Activated CD8-positive, alpha-beta T cell treated with anti-CD3 and anti-CD28 coated beads, Interleukin-2, amount 10 ng/mL, durations not matched to agents 7 days and 5 days (primary cell): ENCODE data around the gene CDH13. TPM values are rescaled to one million over a fixed set of nuclear protein-coding genes. Genes with fewer than 3 reads are reported as not detected.

Experiments used
- ATAC-seq: fragments of 150-1000 bp; cut with Tn5 transposase; one replicate; pipeline ENCODE4 v1.10.0; 2021; ENCODE audit warnings: moderate library complexity
- CTCF ChIA-PET: fragments of 350-600 bp; sonication (Branson Sonifier 250); formaldehyde crosslinking; loops from one replicate; lab custom pipeline; 2021; ENCODE audit warnings: antibody characterized with exemption; lab: Charles Lee
- POLR2A ChIA-PET: fragments of 350-600 bp; sonication (Branson Sonifier 250); formaldehyde crosslinking; loops from one replicate; lab custom pipeline; 2021; ENCODE audit warnings: antibody characterized with exemption; lab: Charles Lee
- DNase-seq: peaks from one replicate; pipeline ENCODE4 v3.0.0-alpha.2; 2020
- H3K27ac Mint-ChIP-seq: one replicate; pipeline ENCODE4 v1.8.0; 2021; ENCODE audit warnings: mild to moderate bottlenecking, mixed read lengths
- H3K27me3 Mint-ChIP-seq: one replicate; pipeline ENCODE4 v1.8.0; 2021; ENCODE audit warnings: low read depth, mixed read lengths
- H3K36me3 Mint-ChIP-seq: one replicate; pipeline ENCODE4 v1.8.0; 2021; ENCODE audit warnings: low read depth, mixed read lengths
- H3K4me1 Mint-ChIP-seq: one replicate; pipeline ENCODE4 v1.8.0; 2021; ENCODE audit warnings: low read depth, mixed read lengths
- H3K4me3 Mint-ChIP-seq: one replicate; pipeline ENCODE4 v1.8.0; 2021; ENCODE audit warnings: mild to moderate bottlenecking, mixed read lengths
- H3K9me3 Mint-ChIP-seq: one replicate; pipeline ENCODE4 v1.8.0; 2022; ENCODE audit warnings: mixed read lengths; ENCODE audit not compliant: insufficient read depth
- total RNA-seq, 2 experiments: library from RNA; stranded (reverse); gene quantifications; one replicate each; pipeline ENCODE4 v1.2.3, GENCODE V29; 2021

The CDH13 gene
- total RNA-seq, 2 experiments from 2014 or later = not detected

DNA sequence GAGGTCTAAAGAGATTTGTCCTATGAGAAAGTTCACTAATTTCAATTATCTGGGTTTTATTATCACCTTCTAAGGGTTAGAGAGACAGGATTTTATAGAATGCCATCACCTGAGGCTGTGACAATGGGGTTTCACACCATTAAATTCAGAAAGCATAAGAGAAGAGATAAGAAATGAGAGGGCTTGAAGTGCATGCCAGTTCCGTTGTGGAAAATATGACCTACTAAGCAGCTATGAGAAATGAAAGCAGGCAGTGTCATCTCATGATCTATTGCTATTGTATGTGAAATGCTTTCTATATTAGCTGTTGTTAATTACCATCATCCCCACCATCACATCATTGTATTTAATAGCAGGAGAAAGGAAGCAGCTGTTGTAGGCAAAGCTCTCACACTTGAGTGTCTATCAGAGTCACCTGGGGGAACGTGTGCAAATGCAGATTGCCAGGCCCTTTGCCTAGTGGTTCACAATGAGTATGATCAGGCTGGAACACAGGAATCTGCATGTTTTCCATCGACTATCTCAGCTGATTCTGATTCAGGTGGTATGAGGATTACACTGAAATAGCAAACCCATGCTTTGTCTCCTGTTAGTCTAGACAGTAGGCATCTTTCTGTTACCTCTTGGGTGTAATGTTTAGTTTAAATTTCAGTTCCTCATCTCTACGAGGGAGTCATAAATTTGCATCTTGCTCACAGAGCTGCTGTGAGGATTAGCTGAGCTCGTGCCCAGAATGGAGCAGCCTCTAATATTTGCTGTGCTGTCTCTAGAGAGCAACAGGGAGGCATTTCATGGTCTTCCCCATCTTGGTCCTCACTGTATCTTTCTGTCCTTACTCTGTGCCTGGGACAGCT, 256.4 kb downstream of the CDH13 start:
- Mint-ChIP-seq H3K4me1 (no peaks in the 10 kb centered on the region), H3K4me3 (no peak overlapping the region), H3K36me3 (no peaks in the 10 kb centered on the region), H3K27me3 (no peaks in the 10 kb centered on the region), H3K27ac (no peak overlapping the region), H3K9me3 (no peaks in the 10 kb centered on the region)
- ChIA-PET CTCF (no interaction called here), POLR2A (no interaction called here)
- DNase-seq = no peak
- ATAC-seq = no peak

- H3K9me3 Mint-ChIP-seq = no peaks in the 10 kb centered on the region
- H3K36me3 Mint-ChIP-seq = no peaks in the 10 kb centered on the region
- CTCF ChIA-PET = no interaction called here
- POLR2A ChIA-PET = no interaction called here
- no peak overlapping the region for H3K27ac Mint-ChIP-seq
- H3K4me3 Mint-ChIP-seq = no peak overlapping the region
- H3K4me1 Mint-ChIP-seq = no peaks in the 10 kb centered on the region
- H3K27me3 Mint-ChIP-seq = peaks cover 3% of the 10 kb centered on the region
- ATAC-seq (no peak), DNase-seq (no peak)
These were observed 257.6 kb downstream of the CDH13 start for GRCh38 chr16:82884320-82884898.

GRCh38 chr16:82886146-82886545, 259.4 kb downstream of the CDH13 start:
- no peak for ATAC-seq

GRCh38 chr16:82888591-82889001, 261.8 kb downstream of the CDH13 start:
- DNase-seq (no peak), ATAC-seq (no peak)
- Mint-ChIP-seq H3K27me3 (peaks cover 6% of the 10 kb centered on the region), H3K4me1 (no peaks in the 10 kb centered on the region), H3K9me3 (no peaks in the 10 kb centered on the region), H3K27ac (no peak overlapping the region), H3K4me3 (no peak overlapping the region), H3K36me3 (no peaks in the 10 kb centered on the region)
- ChIA-PET POLR2A (no interaction called here), CTCF (no interaction called here)

More at GRCh38 chr16:82886146-82886545, 259.4 kb downstream of the CDH13 start:
- ChIA-PET CTCF (no interaction called here), POLR2A (no interaction called here)
- H3K27ac Mint-ChIP-seq = no peak overlapping the region
- H3K4me3 Mint-ChIP-seq = no peak overlapping the region
- H3K27me3 Mint-ChIP-seq = peaks cover 5% of the 10 kb centered on the region
- no peaks in the 10 kb centered on the region for H3K4me1 Mint-ChIP-seq
- no peaks in the 10 kb centered on the region for H3K36me3 Mint-ChIP-seq
- H3K9me3 Mint-ChIP-seq = no peaks in the 10 kb centered on the region
- DNase-seq = no peak

DNA sequence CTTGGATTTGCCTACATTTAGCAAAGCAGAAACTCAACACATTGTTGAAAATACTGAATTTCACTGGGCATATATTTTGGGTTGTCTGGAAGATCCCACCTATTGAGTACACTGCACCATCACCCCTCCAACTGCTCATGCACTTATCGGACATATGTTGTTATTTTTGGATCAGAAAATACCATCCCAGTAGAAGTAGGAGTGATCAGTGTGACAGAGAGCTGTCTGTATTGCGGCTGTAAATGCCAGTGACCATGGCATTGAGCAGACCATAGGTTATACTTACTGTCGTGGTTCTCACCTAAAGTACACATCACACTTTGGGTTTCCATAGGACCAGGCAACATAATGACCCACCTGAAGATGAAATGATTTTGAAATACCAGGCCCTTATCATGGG, 264.7 kb downstream of the CDH13 start:
- ATAC-seq (no peak), DNase-seq (no peak)
- CTCF ChIA-PET = no interaction called here
- Mint-ChIP-seq H3K36me3 (no peaks in the 10 kb centered on the region), H3K27me3 (peaks cover 6% of the 10 kb centered on the region), H3K9me3 (no peaks in the 10 kb centered on the region), H3K4me3 (no peak overlapping the region), H3K27ac (no peak overlapping the region), H3K4me1 (no peaks in the 10 kb centered on the region)
- POLR2A ChIA-PET = no interaction called here

- Mint-ChIP-seq H3K9me3 (no peaks in the 10 kb centered on the region), H3K4me1 (no peaks in the 10 kb centered on the region), H3K36me3 (no peaks in the 10 kb centered on the region), H3K27me3 (peaks cover 6% of the 10 kb centered on the region), H3K4me3 (no peak overlapping the region), H3K27ac (no peak overlapping the region)
- no peak for DNase-seq
- ChIA-PET CTCF (no interaction called here), POLR2A (no interaction called here)
- no peak for ATAC-seq
These were observed 265.1 kb downstream of the CDH13 start for GRCh38 chr16:82891918-82892317.

DNA sequence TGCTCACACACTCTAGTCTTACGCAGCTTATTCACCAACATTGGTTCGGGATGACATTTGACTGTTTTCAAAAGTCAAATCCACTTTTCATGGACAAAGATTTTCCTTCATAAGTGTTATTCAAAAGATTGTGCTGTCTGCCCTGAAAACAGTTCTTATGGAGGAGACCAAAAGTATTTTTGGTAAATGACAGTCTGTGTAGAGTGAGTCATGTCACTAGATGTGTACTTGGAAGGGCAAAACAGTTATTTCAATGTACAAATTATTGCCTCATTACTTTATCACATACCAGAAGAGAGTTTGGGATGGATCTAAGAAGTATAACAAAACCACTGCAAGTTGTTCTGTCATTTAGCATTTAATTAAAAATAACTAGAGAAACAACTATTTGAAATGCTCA, 265.6 kb downstream of the CDH13 start:
- H3K4me3 Mint-ChIP-seq = no peak overlapping the region
- no peaks in the 10 kb centered on the region for H3K36me3 Mint-ChIP-seq
- DNase-seq (no peak), ATAC-seq (no peak)
- H3K4me1 Mint-ChIP-seq = no peaks in the 10 kb centered on the region
- ChIA-PET POLR2A (no interaction called here), CTCF (no interaction called here)
- H3K27me3 Mint-ChIP-seq = peaks cover 6% of the 10 kb centered on the region
- H3K9me3 Mint-ChIP-seq = no peaks in the 10 kb centered on the region
- H3K27ac Mint-ChIP-seq = no peak overlapping the region

DNA sequence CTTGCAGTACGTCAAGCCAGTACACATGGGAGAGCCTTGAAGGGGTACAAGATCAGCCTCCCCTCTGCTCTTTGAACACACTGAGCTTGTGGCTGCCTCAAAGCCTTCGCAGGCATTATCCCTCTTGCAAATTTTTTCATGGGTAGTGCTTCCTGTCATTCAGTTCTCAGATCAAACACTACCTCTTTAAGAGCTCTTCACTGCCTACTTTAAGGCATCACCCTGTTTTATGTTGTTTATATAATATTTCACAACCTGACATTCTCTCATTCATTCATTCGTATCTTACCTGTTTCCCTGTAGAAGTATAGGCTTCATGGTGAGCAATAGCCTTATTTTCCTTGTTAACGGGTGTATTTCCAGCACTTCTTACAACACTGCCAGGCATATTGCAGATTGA, 269.1 kb downstream of the CDH13 start:
- Mint-ChIP-seq H3K4me3 (no peak overlapping the region), H3K36me3 (no peaks in the 10 kb centered on the region), H3K27me3 (peaks cover 2% of the 10 kb centered on the region), H3K4me1 (no peaks in the 10 kb centered on the region), H3K9me3 (no peaks in the 10 kb centered on the region), H3K27ac (no peak overlapping the region)
- DNase-seq = no peak
- ChIA-PET CTCF (no interaction called here), POLR2A (no interaction called here)
- ATAC-seq = no peak

- Mint-ChIP-seq H3K4me1 (no peaks in the 10 kb centered on the region), H3K36me3 (no peaks in the 10 kb centered on the region), H3K9me3 (no peaks in the 10 kb centered on the region), H3K27me3 (peaks cover 2% of the 10 kb centered on the region), H3K4me3 (no peak overlapping the region), H3K27ac (no peak overlapping the region)
- CTCF ChIA-PET = no interaction called here
- ATAC-seq (no peak), DNase-seq (no peak)
- POLR2A ChIA-PET = no interaction called here
These were observed 272.2 kb downstream of the CDH13 start for GRCh38 chr16:82899006-82899405.

- no peak for DNase-seq
- no peaks in the 10 kb centered on the region for H3K36me3 Mint-ChIP-seq
- H3K27me3 Mint-ChIP-seq = peaks cover 2% of the 10 kb centered on the region
- no peaks in the 10 kb centered on the region for H3K9me3 Mint-ChIP-seq
- H3K4me1 Mint-ChIP-seq = no peaks in the 10 kb centered on the region
- ATAC-seq = no peak
- H3K4me3 Mint-ChIP-seq = no peak overlapping the region
- ChIA-PET CTCF (no interaction called here), POLR2A (no interaction called here)
- no peak overlapping the region for H3K27ac Mint-ChIP-seq
These were observed 273.1 kb downstream of the CDH13 start for GRCh38 chr16:82899731-82900450.

GRCh38 chr16:82900559-82900958, 273.8 kb downstream of the CDH13 start:
- H3K27ac Mint-ChIP-seq = no peak overlapping the region
- CTCF ChIA-PET = no interaction called here
- H3K27me3 Mint-ChIP-seq = peaks cover 2% of the 10 kb centered on the region
- H3K4me1 Mint-ChIP-seq = no peaks in the 10 kb centered on the region
- DNase-seq (no peak), ATAC-seq (no peak)
- POLR2A ChIA-PET = no interaction called here
- no peak overlapping the region for H3K4me3 Mint-ChIP-seq
- H3K36me3 Mint-ChIP-seq = no peaks in the 10 kb centered on the region
- H3K9me3 Mint-ChIP-seq = no peaks in the 10 kb centered on the region

DNA sequence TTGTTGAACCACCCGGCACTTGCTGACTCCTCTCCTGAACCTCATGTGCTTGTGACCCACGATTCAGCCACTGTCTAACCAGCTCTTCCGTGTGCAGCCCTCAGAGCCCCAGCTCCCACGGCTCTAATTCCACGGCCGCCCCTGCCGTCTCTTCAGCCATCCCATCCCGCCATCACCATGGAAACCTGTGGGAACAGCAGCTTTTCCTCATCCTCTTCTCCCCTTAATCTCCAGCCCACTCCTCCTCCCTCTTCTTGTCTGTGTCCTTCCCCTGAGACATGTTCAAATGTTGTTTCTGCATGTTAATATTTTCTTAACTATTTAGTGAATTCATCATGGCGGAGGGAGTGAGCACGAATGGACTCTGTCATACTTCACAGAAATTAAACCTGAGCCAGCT, 285.2 kb downstream of the CDH13 start:
- H3K27ac Mint-ChIP-seq = no peak overlapping the region
- no peaks in the 10 kb centered on the region for H3K4me1 Mint-ChIP-seq
- ChIA-PET CTCF (no interaction called here), POLR2A (no interaction called here)
- no peaks in the 10 kb centered on the region for H3K36me3 Mint-ChIP-seq
- H3K4me3 Mint-ChIP-seq = no peak overlapping the region
- ATAC-seq (no peak), DNase-seq (no peak)
- H3K27me3 Mint-ChIP-seq = peaks cover 2% of the 10 kb centered on the region
- no peaks in the 10 kb centered on the region for H3K9me3 Mint-ChIP-seq
